Myometrial cell (primary cell): ENCODE results near the gene RMDN2. TPM values are rescaled to one million over a fixed set of nuclear protein-coding genes. Genes with fewer than 3 reads are reported as not detected.

ENCODE experiments used
- total RNA-seq: library from RNA; depleted of rRNA; stranded (reverse); fragments of >200 nt; gene quantifications from 2 replicates; pipeline ENCODE4 v1.2.3, GENCODE V29; 2015

RMDN2 gene
- total RNA-seq: 2.3 and 8.4 TPM in 2 replicates

GRCh38 chr2:37925063-37925897 lies at the start of gene RMDN2:
Gene RMDN2 (plus strand): TSS chr2:37925287. CDS start chr2:37929278, 3,991 bp downstream.

Other genes with a start within 250 kb of the RMDN2 start
- 30.0 and 34.2 TPM in 2 replicates for gene CYP1B1, start 150.9 kb downstream of the RMDN2 start, total RNA-seq